ENCODE results near the gene GJB1. TPM values are rescaled to one million over a fixed set of nuclear protein-coding genes. Genes with fewer than 3 reads are reported as not detected.

Gene GJB1
- 0.49 TPM for total RNA-seq

DNA sequence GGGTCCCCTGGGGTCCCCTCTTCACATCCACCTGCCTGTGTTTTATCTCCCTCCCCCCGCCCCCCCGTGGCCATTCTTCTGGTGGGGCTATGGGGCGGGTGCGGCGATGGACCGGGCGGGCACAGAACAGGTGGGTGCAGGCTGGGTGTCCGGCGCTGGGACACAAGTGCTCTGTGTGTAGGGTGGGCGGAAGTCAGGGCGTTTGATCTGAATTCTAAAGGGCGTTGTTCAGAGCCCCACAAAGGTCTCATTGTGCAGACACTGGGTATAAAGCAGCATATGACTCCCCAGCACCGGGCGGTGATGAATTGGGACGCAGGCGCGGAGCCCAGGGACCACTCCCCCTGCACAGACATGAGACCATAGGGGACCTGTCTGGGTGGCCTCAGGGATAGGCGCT lies at the start of gene GJB1:
Gene GJB1, plus strand, starts transcription at position 296 of the 400 bp plus-strand sequence. CDS start 484 bp downstream, outside the sequence.

DNA sequence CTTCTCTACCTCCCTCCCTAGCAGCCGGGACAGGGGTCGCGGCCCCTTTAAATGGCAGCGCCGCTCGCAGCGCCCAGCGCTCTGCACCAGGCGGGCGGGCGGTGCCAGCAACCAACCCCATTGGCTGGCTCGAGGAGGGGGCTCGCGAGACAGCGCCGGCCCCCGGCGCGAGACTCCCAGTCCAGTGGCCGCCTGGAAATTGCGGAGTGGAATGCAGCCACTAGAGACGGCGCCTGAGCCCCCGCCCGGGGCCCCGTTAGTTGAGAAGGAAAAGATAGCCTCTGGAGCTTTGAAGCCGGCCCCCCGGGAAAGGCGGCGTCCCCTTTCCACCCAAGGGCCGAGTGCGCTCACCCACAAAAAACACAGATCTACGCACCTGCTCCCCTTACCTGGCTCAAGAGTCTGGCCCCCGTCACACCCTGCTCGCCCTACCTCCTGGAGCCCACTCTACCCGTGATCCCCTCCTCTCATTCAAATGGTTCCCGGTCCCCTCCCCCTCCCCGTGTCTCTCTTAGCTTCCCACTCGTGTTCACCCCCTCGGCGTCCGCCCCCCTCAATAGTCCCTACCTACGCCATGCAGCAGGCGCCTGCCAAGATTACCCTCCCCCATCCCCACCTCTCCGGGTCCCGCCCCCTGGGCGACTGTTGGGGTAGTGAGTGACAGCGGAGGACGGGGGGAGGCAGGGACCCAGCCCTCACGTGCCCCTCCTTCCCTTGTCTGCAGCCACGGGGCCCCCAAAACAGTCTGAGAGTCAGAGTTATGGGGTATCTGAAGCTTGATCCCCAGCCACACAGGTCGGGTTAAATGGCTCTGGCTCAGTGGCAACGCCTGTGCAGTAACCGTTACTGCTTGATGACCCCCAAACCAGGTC lies 31.3 kb downstream of the GJB1 start, which contains the start of gene ZMYM3:
Gene ZMYM3, minus strand, starts transcription at position 49 of the 872 bp plus-strand sequence. CDS start 885 bp downstream, outside the sequence.

Other genes starting within 250 kb of the GJB1 start
- 62.5 TPM for gene SNX12, start 154.9 kb upstream of the GJB1 start, total RNA-seq
- gene FOXO4, start 127.4 kb upstream of the GJB1 start, total RNA-seq: 16.6 TPM
- gene CXorf65, start 116.5 kb upstream of the GJB1 start, total RNA-seq: not detected
- gene IL2RG, start 111.6 kb upstream of the GJB1 start, total RNA-seq: 1.3 TPM
- gene MED12, start 104.6 kb upstream of the GJB1 start, total RNA-seq: 48.8 TPM
- 20.5 TPM for gene NLGN3, start 78.4 kb upstream of the GJB1 start, total RNA-seq
- 28.6 TPM for gene ZMYM3, start 30.9 kb downstream of the GJB1 start, total RNA-seq
- 397 TPM for gene NONO, start 60.4 kb downstream of the GJB1 start, total RNA-seq
- 7.5 TPM for gene ITGB1BP2, start 78.5 kb downstream of the GJB1 start, total RNA-seq
- gene TAF1, start 143.1 kb downstream of the GJB1 start, total RNA-seq: 83.5 TPM